IMR-90 (cell line): ENCODE data around the gene ADGRF3. TPM values are rescaled to one million over a fixed set of nuclear protein-coding genes. Genes with fewer than 3 reads are reported as not detected.

Source experiments
- ATAC-seq: fragments of 200-7000 bp; cut with Tn5 transposase; 2 replicates; pipeline ENCODE4 v1.9.1; 2020; ENCODE audit warnings: low read depth, mild to moderate bottlenecking, moderate library complexity
- BruUV-seq: library from RNA; stranded (reverse); fragments of 400-500 nt; replicated peaks from 2 replicates; lab custom pipeline; 2021; lab: Mats Ljungman, UMichigan
- CTCF ChIA-PET: fragments of 300-600 bp; formaldehyde crosslinking; extraction: SDS; loops from one replicate; lab custom pipeline; 2021; ENCODE audit warnings: antibody characterized with exemption; lab: Yijun Ruan, JAX
- POLR2A ChIA-PET: fragments of 300-600 bp; sonication (Branson Sonifier 250); formaldehyde crosslinking; loops from one replicate; lab custom pipeline; 2022; ENCODE audit warnings: antibody characterized with exemption; ENCODE audit not compliant: unreplicated experiment; lab: Charles Lee
- DNase-seq: peaks from one replicate; pipeline ENCODE4 v3.0.0; 2013
- H2AFZ ChIP-seq: replicated peaks from 2 replicates; pipeline ENCODE3; 2013; ENCODE audit warnings: low read length, mild to moderate bottlenecking; ENCODE audit not compliant: poor library complexity
- H2AK5ac ChIP-seq: 2 replicates; pipeline ENCODE4 v1.6.1; 2013; ENCODE audit warnings: low read depth, low read length, inconsistent platforms
- H2AK9ac ChIP-seq: replicated peaks from 2 replicates; pipeline ENCODE3; 2013; ENCODE audit warnings: mild to moderate bottlenecking, low read depth, low read length, moderate library complexity; ENCODE audit not compliant: poor library complexity
- H2BK120ac ChIP-seq: 2 replicates; pipeline ENCODE4 v1.6.1; 2013; ENCODE audit warnings: low read depth, low read length, inconsistent platforms
- H2BK15ac ChIP-seq: 3 replicates; pipeline ENCODE4 v1.6.1; 2013; ENCODE audit warnings: low read depth, low read length, inconsistent platforms
- H2BK20ac ChIP-seq: 2 replicates; pipeline ENCODE4 v1.6.1; 2013; ENCODE audit warnings: low read depth, mild to moderate bottlenecking, inconsistent platforms, low read length, moderate library complexity
- H2BK5ac ChIP-seq: 2 replicates; pipeline ENCODE4 v1.6.1; 2013; ENCODE audit warnings: mild to moderate bottlenecking, low read depth, low read length, inconsistent platforms; ENCODE audit not compliant: poor library complexity, severe bottlenecking
- H3K14ac ChIP-seq: replicated peaks from 2 replicates; pipeline ENCODE4 v1.6.1; 2013; ENCODE audit warnings: low read depth, low read length, inconsistent platforms
- H3K18ac ChIP-seq: 2 replicates; pipeline ENCODE4 v1.6.1; 2013; ENCODE audit warnings: low read depth, low read length, control low read depth
- H3K23ac ChIP-seq: 2 replicates; pipeline ENCODE4 v1.6.1; 2013; ENCODE audit warnings: low read depth, low read length, inconsistent platforms
- H3K27ac ChIP-seq: 2 replicates; pipeline ENCODE4 v1.5.1; 2013; ENCODE audit warnings: mild to moderate bottlenecking, control low read depth, low read length; ENCODE audit not compliant: insufficient read depth
- H3K27me3 ChIP-seq: 2 replicates; pipeline ENCODE4 v1.6.1; 2013; ENCODE audit warnings: low read length; ENCODE audit not compliant: control insufficient read depth, insufficient read depth
- H3K36me3 ChIP-seq: 2 replicates; pipeline ENCODE4 v1.6.1; 2013; ENCODE audit warnings: low read length, mixed read lengths; ENCODE audit not compliant: control insufficient read depth, insufficient read depth
- H3K4ac ChIP-seq: 2 replicates; pipeline ENCODE4 v1.6.1; 2013; ENCODE audit warnings: low read depth, low read length, inconsistent platforms
- H3K4me1 ChIP-seq: 2 replicates; pipeline ENCODE4 v1.6.1; 2013; ENCODE audit warnings: low read length, mixed read lengths; ENCODE audit not compliant: control insufficient read depth, insufficient read depth
- H3K4me2 ChIP-seq: 2 replicates; pipeline ENCODE4 v1.6.1; 2013; ENCODE audit warnings: low read depth, mild to moderate bottlenecking, control low read depth, low read length, moderate library complexity
- H3K4me3 ChIP-seq: 2 replicates; pipeline ENCODE4 v1.5.1; 2013; ENCODE audit warnings: low read depth, mild to moderate bottlenecking, control low read depth, low read length, moderate library complexity; ENCODE audit not compliant: insufficient read depth
- H3K56ac ChIP-seq: 2 replicates; pipeline ENCODE4 v1.6.1; 2013; ENCODE audit warnings: low read length, inconsistent platforms; ENCODE audit not compliant: insufficient read depth; ENCODE audit errors: extremely low read depth
- H3K79me1 ChIP-seq, 2 experiments: 2 replicates each; pipeline ENCODE4 v1.6.1; 2013; ENCODE audit warnings: low read length in 2 of 2, inconsistent platforms in 1 of 2, low read depth in 1 of 2
- H3K9ac ChIP-seq: 2 replicates; pipeline ENCODE4 v1.6.1; 2013; ENCODE audit warnings: low read depth, low read length, control low read depth
- H3K9me1 ChIP-seq: 2 replicates; pipeline ENCODE4 v1.6.1; 2013; ENCODE audit warnings: low read length, inconsistent platforms; ENCODE audit not compliant: insufficient read depth
- H3K9me3 ChIP-seq: 2 replicates; pipeline ENCODE4 v1.6.1; 2013; ENCODE audit warnings: low read length; ENCODE audit not compliant: control insufficient read depth, insufficient read depth
- H4K20me1 ChIP-seq: 2 replicates; pipeline ENCODE4 v1.6.1; 2013; ENCODE audit warnings: low read length, inconsistent platforms; ENCODE audit not compliant: insufficient read depth
- H4K5ac ChIP-seq: 2 replicates; pipeline ENCODE4 v1.6.1; 2013; ENCODE audit warnings: mild to moderate bottlenecking, low read depth, low read length, control low read depth
- H4K8ac ChIP-seq, 2 experiments: 2 replicates each; pipeline ENCODE4 v1.6.1; 2013; ENCODE audit warnings: low read depth in 2 of 2, low read length in 2 of 2, control low read depth in 1 of 2, inconsistent platforms in 1 of 2
- H4K91ac ChIP-seq: 2 replicates; pipeline ENCODE4 v1.6.1; 2013; ENCODE audit warnings: low read depth, low read length, inconsistent platforms; ENCODE audit not compliant: insufficient read depth
- BHLHE40 ChIP-seq: fragments of 150-350 bp; IDR thresholded peaks from 2 replicates; pipeline ENCODE4 v1.6.1; 2016; ENCODE audit warnings: mild to moderate bottlenecking, low read depth, low read length
- CEBPB ChIP-seq: IDR thresholded peaks from 2 replicates; pipeline ENCODE4 v1.6.1; 2012; ENCODE audit warnings: low read depth, low read length, improper control_type of control experiment
- CHD1 ChIP-seq: IDR thresholded peaks from 2 replicates; pipeline ENCODE4 v1.6.1; 2012; ENCODE audit warnings: low read depth, low read length, improper control_type of control experiment
- ELK1 ChIP-seq: fragments of 150-350 bp; IDR thresholded peaks from 2 replicates; pipeline ENCODE4 v1.6.1; 2016; ENCODE audit warnings: low read depth, mild to moderate bottlenecking, low read length, moderate library complexity, borderline replicate concordance
- FOS ChIP-seq: fragments of 150-350 bp; IDR thresholded peaks from 2 replicates; pipeline ENCODE4 v1.6.1; 2016; ENCODE audit warnings: low read depth, low read length
- MAFK ChIP-seq: IDR thresholded peaks from 2 replicates; pipeline ENCODE4 v1.6.1; 2012; ENCODE audit warnings: low read depth, low read length, improper control_type of control experiment
- MAZ ChIP-seq: IDR thresholded peaks from 2 replicates; pipeline ENCODE4 v1.6.1; 2012; ENCODE audit warnings: low read depth, mild to moderate bottlenecking, low read length, improper control_type of control experiment, moderate library complexity, borderline replicate concordance
- MXI1 ChIP-seq: IDR thresholded peaks from 2 replicates; pipeline ENCODE4 v1.6.1; 2012; ENCODE audit warnings: low read depth, mild to moderate bottlenecking, low read length, moderate library complexity, borderline replicate concordance
- NFE2L2 ChIP-seq: fragments of 150-350 bp; IDR thresholded peaks from 2 replicates; pipeline ENCODE4 v1.6.1; 2016; ENCODE audit warnings: low read depth, mild to moderate bottlenecking, low read length
- POLR2A ChIP-seq: IDR thresholded peaks from 2 replicates; pipeline ENCODE4 v1.6.1; 2012; ENCODE audit warnings: mild to moderate bottlenecking, low read depth, low read length
- RAD21 ChIP-seq: IDR thresholded peaks from 2 replicates; pipeline ENCODE4 v1.6.1; 2012; ENCODE audit warnings: low read length, improper control_type of control experiment
- RCOR1 ChIP-seq: IDR thresholded peaks from 2 replicates; pipeline ENCODE4 v1.6.1; 2012; ENCODE audit warnings: mild to moderate bottlenecking, low read length, improper control_type of control experiment; ENCODE audit not compliant: insufficient replicate concordance
- RFX5 ChIP-seq: IDR thresholded peaks from 2 replicates; pipeline ENCODE4 v1.8.0; 2012; ENCODE audit warnings: low read depth, mild to moderate bottlenecking, low read length, moderate library complexity
- SMC3 ChIP-seq: fragments of 150-350 bp; IDR thresholded peaks from 2 replicates; pipeline ENCODE4 v1.6.1; 2016; ENCODE audit warnings: low read depth, mild to moderate bottlenecking, antibody characterized with exemption, low read length, moderate library complexity
- USF2 ChIP-seq: fragments of 150-350 bp; IDR thresholded peaks from 2 replicates; pipeline ENCODE4 v1.6.1; 2017; ENCODE audit warnings: mild to moderate bottlenecking, antibody characterized with exemption, low read length, low read depth
- WGBS, 2 experiments: methylation state at CpG; one replicate each; pipeline versions ENCODE4 v1.1.5 to v1.1.7; 2013; ENCODE audit warnings: missing lambda C conversion rate in 2 of 2; ENCODE audit not compliant: insufficient read length in 1 of 2; ENCODE audit errors: extremely low coverage in 2 of 2; 5-methylcytosine and 5-hydroxymethylcytosine counted together
- dilution Hi-C: fragments of 300-500 bp; cut with HindIII; formaldehyde crosslinking; loops from one replicate; pipeline ENCODE4 v1.14.3; 2018; ENCODE audit warnings: low sequenced_read_pairs; ENCODE audit not compliant: unreplicated experiment
- in situ Hi-C: fragments of 300-500 bp; cut with MboI; formaldehyde crosslinking; loops from 3 replicates; pipeline ENCODE4 v1.14.3; 2019; ENCODE audit warnings: low sequenced_read_pairs, inconsistent platforms, mixed read lengths
- intact Hi-C: fragments of 100-400 bp; cut with micrococcal nuclease; formaldehyde crosslinking; loops from 2 replicates; pipeline ENCODE4 v1.10.0; 2022
- polyA plus RNA-seq, 3 experiments: library from polyadenylated mRNA; depleted of rRNA; stranded (reverse); fragments of >200 nt; gene quantifications; 2 replicates each; pipeline ENCODE4 v1.2.3, GENCODE V29; 2012; ENCODE audit warnings: low replicate concordance in 1 of 3
- total RNA-seq: library from RNA; depleted of rRNA; stranded (reverse); fragments of >200 nt; gene quantifications from 2 replicates; pipeline ENCODE4 v1.2.3, GENCODE V29; 2012
- TF ChIP-seq, protein P1 (sequence below): conservative IDR thresholded peaks from 2 replicates; pipeline ENCODE4 v1.5.1; 2012; ENCODE audit warnings: mild to moderate bottlenecking, low read depth, low read length, improper control_type of control experiment

Gene ADGRF3
- total and polyA plus RNA-seq, 2 of the 4 experiments (the other 2 are of a cell fraction): 0.15 TPM; not detected in 1

DNA sequence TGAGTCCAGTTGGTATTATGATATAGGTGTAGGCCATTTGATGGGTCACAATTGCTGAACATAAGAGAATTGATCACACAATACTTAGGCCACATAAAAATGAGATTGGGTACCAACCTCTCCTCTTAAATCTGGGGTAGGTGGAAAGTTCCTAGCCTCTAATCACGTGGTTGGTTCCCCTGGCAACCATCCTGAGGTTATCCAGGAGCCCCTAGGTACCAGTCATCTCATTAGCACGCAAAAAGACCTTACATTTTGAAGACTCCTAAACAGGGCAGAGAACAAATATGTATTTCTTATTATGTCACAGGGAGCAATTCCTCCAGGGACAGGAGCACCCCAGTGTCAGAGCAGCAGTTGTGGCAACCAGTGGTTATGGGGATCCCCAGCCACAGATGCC lies 13.3 kb downstream of the ADGRF3 start:
- no CpG with 5 or more reads among the region's 2 CpGs for WGBS, 2 experiments
- H3K14ac ChIP-seq: no peak overlapping the region
- no peak overlapping the region for H2BK120ac ChIP-seq
- H3K27ac ChIP-seq: no peak overlapping the region
- H2AK5ac ChIP-seq: no peak overlapping the region
- TF ChIP-seq RAD21 (no peak), MAFK (no peak), CHD1 (no peak), RFX5 (no peak), SMC3 (no peak), ELK1 (no peak), FOS (no peak), BHLHE40 (no peak), MAZ (no peak), RCOR1 (no peak), MXI1 (no peak), NFE2L2 (no peak), USF2 (no peak), CEBPB (no peak), POLR2A (no peak)
- TF ChIP-seq, protein P1, sequence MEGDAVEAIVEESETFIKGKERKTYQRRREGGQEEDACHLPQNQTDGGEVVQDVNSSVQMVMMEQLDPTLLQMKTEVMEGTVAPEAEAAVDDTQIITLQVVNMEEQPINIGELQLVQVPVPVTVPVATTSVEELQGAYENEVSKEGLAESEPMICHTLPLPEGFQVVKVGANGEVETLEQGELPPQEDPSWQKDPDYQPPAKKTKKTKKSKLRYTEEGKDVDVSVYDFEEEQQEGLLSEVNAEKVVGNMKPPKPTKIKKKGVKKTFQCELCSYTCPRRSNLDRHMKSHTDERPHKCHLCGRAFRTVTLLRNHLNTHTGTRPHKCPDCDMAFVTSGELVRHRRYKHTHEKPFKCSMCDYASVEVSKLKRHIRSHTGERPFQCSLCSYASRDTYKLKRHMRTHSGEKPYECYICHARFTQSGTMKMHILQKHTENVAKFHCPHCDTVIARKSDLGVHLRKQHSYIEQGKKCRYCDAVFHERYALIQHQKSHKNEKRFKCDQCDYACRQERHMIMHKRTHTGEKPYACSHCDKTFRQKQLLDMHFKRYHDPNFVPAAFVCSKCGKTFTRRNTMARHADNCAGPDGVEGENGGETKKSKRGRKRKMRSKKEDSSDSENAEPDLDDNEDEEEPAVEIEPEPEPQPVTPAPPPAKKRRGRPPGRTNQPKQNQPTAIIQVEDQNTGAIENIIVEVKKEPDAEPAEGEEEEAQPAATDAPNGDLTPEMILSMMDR: no peak
- no peak overlapping the region for H3K4ac ChIP-seq
- no peak overlapping the region for H4K5ac ChIP-seq
- H3K4me2 ChIP-seq: no peak overlapping the region
- no peak overlapping the region for H3K4me3 ChIP-seq
- no TSS peak for BruUV-seq
- H2AK9ac ChIP-seq: no peak overlapping the region
- no peak for ATAC-seq
- no peak overlapping the region; the same call in 1 of the 2 replicates for H3K23ac ChIP-seq
- no peak overlapping the region for H4K8ac ChIP-seq
- H3K79me1 ChIP-seq: no peaks in the 10 kb centered on the region
- no peak overlapping the region for H2BK5ac ChIP-seq
- H2BK15ac ChIP-seq: no peak overlapping the region
- H3K56ac ChIP-seq: no peak overlapping the region
- DNase-seq: no peak
- no peaks in the 10 kb centered on the region for H3K9me3 ChIP-seq
- no peak overlapping the region for H2AFZ ChIP-seq
- no peaks in the 10 kb centered on the region for H3K36me3 ChIP-seq
- dilution Hi-C loops: no loop called here
- no peaks in the 10 kb centered on the region for H4K20me1 ChIP-seq
- no peak overlapping the region for H4K91ac ChIP-seq
- H3K9ac ChIP-seq: no peak overlapping the region
- no peak overlapping the region for H2BK20ac ChIP-seq
- no peak overlapping the region for H3K18ac ChIP-seq
- H3K27me3 ChIP-seq: peaks cover 11% of the 10 kb centered on the region
- no peaks in the 10 kb centered on the region for H3K4me1 ChIP-seq
- H3K9me1 ChIP-seq: no peaks in the 10 kb centered on the region
- in situ Hi-C loops: loop anchor here (25.0 kb wide), 1 partner anchor 371 kb away; no protein-coding TSS in a partner anchor
- ChIA-PET POLR2A (no interaction called here), CTCF (no interaction called here)
- intact Hi-C loops: no loop called here
